Left lung (tissue), 10 donors: Measurements from ENCODE around the gene SLC6A13. TPM values are rescaled to one million over a fixed set of nuclear protein-coding genes. Genes with fewer than 3 reads are reported as not detected.
"Not testable (repeated sequence)": the region's sequence is repeated elsewhere in the genome, so short reads cannot be mapped to it uniquely, and the experiment has no call there.

Source experiments
- ATAC-seq: fragments of 200-7000 bp; cut with Tn5 transposase; one replicate; pipeline ENCODE4 v1.9.1; 2020; ENCODE audit warnings: moderate library complexity
- DNase-seq, 4 donors: peaks; one replicate each; pipeline ENCODE4 v3.0.0-alpha.2; 2013 to 2020
- H3K27ac ChIP-seq, 2 donors: fragments of 200-600 bp; sonication (generic) in 1 of 2; one replicate each; pipeline versions ENCODE4 v1.5.0 to v1.8.0; 2020 to 2021
- H3K27me3 ChIP-seq, 2 donors: fragments of 200-600 bp; sonication (generic) in 1 of 2; one replicate each; pipeline versions ENCODE4 v1.5.0 to v1.8.0; 2020 to 2021
- H3K36me3 ChIP-seq, 2 donors: fragments of 200-600 bp; sonication (generic) in 1 of 2; one replicate each; pipeline versions ENCODE4 v1.5.0 to v1.8.0; 2020 to 2021
- H3K4me1 ChIP-seq, 2 donors: fragments of 200-600 bp; one replicate each; pipeline ENCODE4 v1.8.0; 2021
- H3K4me3 ChIP-seq, 2 donors: fragments of 200-600 bp; sonication (generic) in 1 of 2; one replicate each; pipeline versions ENCODE4 v1.5.0 to v1.8.0; 2020 to 2021; ENCODE audit warnings: mild to moderate bottlenecking in 1 of 2
- H3K9me3 ChIP-seq, 2 donors: fragments of 200-600 bp; sonication (generic) in 1 of 2; one replicate each; pipeline versions ENCODE4 v1.5.0 to v1.8.0; 2020 to 2021
- intact Hi-C, 2 donors: fragments of 100-400 bp; cut with DNase I; formaldehyde crosslinking; loops; one replicate each; pipeline versions ENCODE4 v1.11.2 to v1.14.2; 2022
- polyA plus RNA-seq, 6 donors: library from polyadenylated mRNA; unstranded; fragments of 120-200 nt; gene quantifications; one replicate each; pipeline ENCODE4 v1.2.1, GENCODE V29; 2013; ENCODE audit not compliant: insufficient read length in 6 of 6
- total RNA-seq, 2 donors: library from RNA; stranded (reverse); fragmentation: NEBNext Ultra II Directional; extraction: Animal tissue kit (Norgen Biotek cat#: 25700); gene quantifications; one replicate each; pipeline ENCODE4 v1.2.1, GENCODE V29; 2021
- TF ChIP-seq, protein P1 (sequence below), 2 donors: fragments of 200-600 bp; sonication (generic) in 1 of 2; IDR thresholded peaks; one replicate each; pipeline versions ENCODE4 v1.5.0 to v1.8.0; 2021; ENCODE audit warnings: antibody characterized with exemption in 2 of 2
- donor health status: DM: no; HTN: yes; CAD: no.
- donor health status: DM: no; HTN: no; CAD: no.

SLC6A13 gene
- total and polyA plus RNA-seq, 8 donors, result 0.79 to 4.1 (median 2.5) TPM

DNA sequence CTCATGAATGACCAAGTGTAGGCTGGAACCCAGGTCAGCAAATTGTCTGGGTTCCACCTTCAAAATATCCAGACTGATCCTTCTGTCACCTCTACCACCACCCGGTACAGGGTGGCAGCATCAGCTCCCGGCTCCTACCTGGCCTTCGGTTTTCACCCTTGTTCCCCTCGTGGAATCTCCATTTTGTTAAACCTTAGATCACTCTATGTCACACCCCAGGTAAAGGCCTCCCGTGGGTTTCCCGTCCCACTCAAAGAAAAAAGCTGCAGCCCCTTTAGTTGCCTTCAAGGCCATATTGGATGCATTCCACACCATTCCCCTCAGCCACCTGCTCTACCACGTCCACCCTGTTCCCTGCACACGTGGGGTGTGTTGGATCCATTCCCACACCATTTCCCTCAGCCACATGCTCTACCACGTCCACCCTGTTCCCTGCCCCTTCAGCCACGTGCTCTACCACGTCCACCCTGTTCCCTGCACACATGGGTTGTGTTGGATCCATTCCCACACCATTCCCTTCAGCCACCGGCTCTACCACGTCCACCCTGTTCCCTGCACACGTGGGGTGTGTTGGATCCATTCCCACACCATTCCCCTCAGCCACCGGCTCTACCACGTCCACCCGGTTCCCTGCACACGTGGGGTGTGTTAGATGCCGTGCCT is 23.8 kb downstream of the SLC6A13 start:
- no peaks in the 10 kb centered on the region for H3K36me3 ChIP-seq
- no peaks in the 10 kb centered on the region for H3K4me1 ChIP-seq
- intact Hi-C loops, result no loop called here
- H3K27me3 ChIP-seq, result peaks cover 0 to 23% of the 10 kb centered on the region in 2 donors
- no peak for DNase-seq
- H3K4me3 ChIP-seq, result no peak overlapping the region
- H3K9me3 ChIP-seq, result peaks cover 0 to 27% of the 10 kb centered on the region in 2 donors
- no peak overlapping the region for H3K27ac ChIP-seq
- TF ChIP-seq, protein P1, sequence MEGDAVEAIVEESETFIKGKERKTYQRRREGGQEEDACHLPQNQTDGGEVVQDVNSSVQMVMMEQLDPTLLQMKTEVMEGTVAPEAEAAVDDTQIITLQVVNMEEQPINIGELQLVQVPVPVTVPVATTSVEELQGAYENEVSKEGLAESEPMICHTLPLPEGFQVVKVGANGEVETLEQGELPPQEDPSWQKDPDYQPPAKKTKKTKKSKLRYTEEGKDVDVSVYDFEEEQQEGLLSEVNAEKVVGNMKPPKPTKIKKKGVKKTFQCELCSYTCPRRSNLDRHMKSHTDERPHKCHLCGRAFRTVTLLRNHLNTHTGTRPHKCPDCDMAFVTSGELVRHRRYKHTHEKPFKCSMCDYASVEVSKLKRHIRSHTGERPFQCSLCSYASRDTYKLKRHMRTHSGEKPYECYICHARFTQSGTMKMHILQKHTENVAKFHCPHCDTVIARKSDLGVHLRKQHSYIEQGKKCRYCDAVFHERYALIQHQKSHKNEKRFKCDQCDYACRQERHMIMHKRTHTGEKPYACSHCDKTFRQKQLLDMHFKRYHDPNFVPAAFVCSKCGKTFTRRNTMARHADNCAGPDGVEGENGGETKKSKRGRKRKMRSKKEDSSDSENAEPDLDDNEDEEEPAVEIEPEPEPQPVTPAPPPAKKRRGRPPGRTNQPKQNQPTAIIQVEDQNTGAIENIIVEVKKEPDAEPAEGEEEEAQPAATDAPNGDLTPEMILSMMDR (IDR thresholded peaks at IDR 0.05), result no peak
- ATAC-seq, result no peak

DNA sequence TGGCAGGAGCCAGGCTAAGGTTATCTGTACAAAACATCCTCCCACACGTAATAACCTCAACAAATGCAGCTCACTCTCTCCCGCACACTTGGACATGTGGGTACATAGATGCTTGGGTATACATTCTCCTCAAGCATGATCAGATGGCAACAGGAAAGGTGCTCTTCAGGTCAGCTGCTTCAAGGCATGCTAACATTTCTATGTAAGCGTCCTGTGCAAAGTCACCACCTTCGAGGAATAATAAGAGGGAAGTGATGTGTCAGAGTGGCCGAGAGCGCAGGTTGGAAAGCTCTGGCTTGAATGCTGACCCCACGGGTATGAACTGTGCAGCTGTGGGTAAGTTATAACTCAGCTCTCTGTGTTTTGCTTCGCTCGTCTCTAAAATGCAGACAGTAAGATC is 24.5 kb downstream of the SLC6A13 start:
- DNase-seq, result no peak
- TF ChIP-seq, protein P1 (IDR thresholded peaks at IDR 0.05), result no peak
- H3K9me3 ChIP-seq, result peaks cover 0 to 27% of the 10 kb centered on the region in 2 donors
- ATAC-seq, result no peak
- peaks cover 0 to 15% of the 10 kb centered on the region in 2 donors for H3K27me3 ChIP-seq
- no peaks in the 10 kb centered on the region for H3K36me3 ChIP-seq
- H3K4me1 ChIP-seq, result no peaks in the 10 kb centered on the region
- H3K27ac ChIP-seq, result no peak overlapping the region
- no peak overlapping the region for H3K4me3 ChIP-seq
- intact Hi-C loops, result no loop called here

- no peaks in the 10 kb centered on the region for H3K36me3 ChIP-seq
- H3K27ac ChIP-seq, result no peak overlapping the region
- peaks cover 0 to 8% of the 10 kb centered on the region in 2 donors for H3K27me3 ChIP-seq
- H3K4me1 ChIP-seq, result no peaks in the 10 kb centered on the region
- DNase-seq (no peak), ATAC-seq (no peak)
- H3K9me3 ChIP-seq, result peaks cover 0 to 27% of the 10 kb centered on the region in 2 donors
- TF ChIP-seq, protein P1 (IDR thresholded peaks at IDR 0.05), result no peak
- intact Hi-C loops, result no loop called here
- no peak overlapping the region for H3K4me3 ChIP-seq
These were observed 25.4 kb downstream of the SLC6A13 start for GRCh38 chr12:237026-237815.

GRCh38 chr12:236445-236844 is 26.2 kb downstream of the SLC6A13 start:
- H3K4me3 ChIP-seq, result no peak overlapping the region

GRCh38 chr12:235967-236366 is 26.7 kb downstream of the SLC6A13 start:
- H3K27ac ChIP-seq, H3K27me3 ChIP-seq, ATAC-seq, H3K4me3 ChIP-seq, intact Hi-C loops, DNase-seq, H3K36me3 ChIP-seq, H3K4me1 ChIP-seq: not testable (repeated sequence)
- peaks cover 0 to 27% of the 10 kb centered on the region in 2 donors for H3K9me3 ChIP-seq

More at GRCh38 chr12:236445-236844, 26.2 kb downstream of the SLC6A13 start:
- intact Hi-C loops, result no loop called here
- Histone ChIP-seq H3K27ac (no peak overlapping the region), H3K4me1 (no peaks in the 10 kb centered on the region), H3K27me3 (peaks cover 0 to 8% of the 10 kb centered on the region in 2 donors), H3K36me3 (no peaks in the 10 kb centered on the region), H3K9me3 (peaks cover 0 to 27% of the 10 kb centered on the region in 2 donors)
- TF ChIP-seq, protein P1 (IDR thresholded peaks at IDR 0.05), result no peak
- DNase-seq (no peak), ATAC-seq (no peak)
